GM10266 (cell line): ENCODE measurements around the gene CYP2F1.
"Not testable (repeated sequence)": the region's sequence is repeated elsewhere in the genome, so short reads cannot be mapped to it uniquely, and the experiment has no call there.

Experiments
- DNase-seq: peaks from one replicate; pipeline ENCODE4 v3.0.0; 2012; ENCODE audit errors: extremely low spot score
- CTCF ChIP-seq: IDR thresholded peaks from 2 replicates; pipeline ENCODE4 v1.5.1; 2012; ENCODE audit warnings: mild to moderate bottlenecking, low read depth; ENCODE audit not compliant: control insufficient read depth, insufficient read depth; ENCODE audit errors: missing control alignments

Gene CYP2F1

GRCh38 chr19:41149831-41150230 lies 35.6 kb downstream of the CYP2F1 start:
- no peak for DNase-seq
- no peak for TF ChIP-seq CTCF

DNA sequence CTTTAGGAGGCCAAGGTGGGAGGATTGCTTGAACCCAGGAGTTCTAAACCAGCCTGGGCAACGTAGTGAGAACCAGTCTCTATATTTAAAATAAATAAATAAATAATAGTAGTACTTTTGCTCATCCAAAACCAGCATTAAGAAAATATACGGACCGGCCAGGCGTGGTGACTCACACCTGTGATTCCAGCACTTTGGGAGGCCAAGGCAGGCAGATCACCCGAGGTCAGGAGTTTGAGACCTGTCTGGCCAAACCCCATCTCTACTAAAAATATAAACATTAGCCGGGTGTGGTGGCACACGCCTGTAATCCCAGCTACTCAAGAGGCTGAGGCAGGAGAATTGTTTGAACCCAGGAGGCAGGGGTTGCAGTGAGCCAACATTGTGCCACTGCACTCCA lies 36.8 kb downstream of the CYP2F1 start:
- DNase-seq = not testable (repeated sequence)

GRCh38 chr19:41154060-41154459 lies 39.8 kb downstream of the CYP2F1 start:
- DNase-seq = no peak
- TF ChIP-seq CTCF = no peak

DNA sequence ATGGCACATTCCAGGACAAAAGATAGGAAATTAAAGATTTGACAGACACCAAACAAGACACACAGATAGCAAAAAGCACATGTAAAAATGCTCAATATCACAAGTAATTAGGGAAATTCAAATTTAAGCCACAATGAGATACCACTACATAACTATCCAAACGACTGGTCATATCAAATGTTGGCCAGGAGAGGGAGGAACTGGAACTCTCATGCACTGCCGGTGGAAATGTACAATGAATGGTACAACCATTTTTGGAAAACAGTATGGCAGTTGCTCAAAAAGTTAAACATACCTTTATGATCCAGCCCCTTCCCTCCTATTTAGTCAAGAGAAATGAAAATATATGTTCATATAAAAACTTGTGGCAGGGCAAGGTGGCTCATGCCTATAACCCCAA lies 42.0 kb downstream of the CYP2F1 start:
- DNase-seq = no peak
- TF ChIP-seq CTCF = no peak

DNA sequence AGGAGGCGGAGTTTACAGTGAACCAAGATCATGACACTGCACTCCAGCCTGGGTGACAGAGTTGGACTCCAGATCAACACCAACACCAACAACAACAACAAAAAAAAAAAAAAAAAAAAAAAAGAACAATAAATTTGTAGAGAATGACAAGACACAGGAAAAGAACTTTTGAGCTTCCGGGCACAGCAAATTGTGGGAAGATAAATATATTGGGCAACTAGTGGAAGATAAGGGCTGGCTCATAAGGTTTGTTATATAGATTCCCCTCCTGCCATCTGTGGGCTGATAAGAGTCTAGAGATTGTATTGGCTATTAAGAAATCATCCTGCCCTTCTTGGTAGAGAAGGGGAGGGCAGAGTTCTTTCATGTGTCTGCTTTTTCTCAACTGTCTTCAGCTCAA lies 45.6 kb downstream of the CYP2F1 start:
- no peak for DNase-seq
- TF ChIP-seq CTCF = no peak

GRCh38 chr19:41161903-41162302 lies 47.7 kb downstream of the CYP2F1 start:
- TF ChIP-seq CTCF = peak; percentile 25
- no peak for DNase-seq

GRCh38 chr19:41166944-41167804 lies 52.9 kb downstream of the CYP2F1 start:
- no peak for DNase-seq
- TF ChIP-seq CTCF = no peak
